Endodermal cell (in vitro differentiated cells): Measurements from ENCODE around the gene CEACAM19. TPM values are rescaled to one million over a fixed set of nuclear protein-coding genes. Genes with fewer than 3 reads are reported as not detected.

Experiments
- DNase-seq: peaks from one replicate; pipeline ENCODE4 v3.0.0-alpha.2; 2017
- H3K27ac ChIP-seq: 2 replicates; pipeline ENCODE4 v1.5.1; 2013; ENCODE audit warnings: mild to moderate bottlenecking, low read depth, low read length, moderate library complexity
- H3K27me3 ChIP-seq: 2 replicates; pipeline ENCODE4 v1.6.1; 2013; ENCODE audit warnings: mild to moderate bottlenecking, low read length, moderate library complexity; ENCODE audit not compliant: insufficient read depth, control insufficient read depth, poor library complexity, severe bottlenecking
- H3K36me3 ChIP-seq: 2 replicates; pipeline ENCODE4 v1.7.0; 2013; ENCODE audit warnings: mild to moderate bottlenecking, low read length, moderate library complexity; ENCODE audit not compliant: control insufficient read depth, insufficient read depth
- H3K4me1 ChIP-seq: one replicate; pipeline ENCODE4 v1.7.0; 2013; ENCODE audit warnings: low read length; ENCODE audit not compliant: control insufficient read depth, insufficient read depth
- H3K4me3 ChIP-seq: 2 replicates; pipeline ENCODE4 v1.5.1; 2013; ENCODE audit warnings: mild to moderate bottlenecking, low read length, moderate library complexity
- H3K9ac ChIP-seq: 2 replicates; pipeline ENCODE4 v1.6.1; 2013; ENCODE audit warnings: mild to moderate bottlenecking, low read length, moderate library complexity; ENCODE audit not compliant: poor library complexity, severe bottlenecking; ENCODE audit errors: extremely low read depth
- H3K9me3 ChIP-seq: 2 replicates; pipeline ENCODE4 v1.6.1; 2013; ENCODE audit warnings: mild to moderate bottlenecking, low read length, moderate library complexity; ENCODE audit not compliant: control insufficient read depth
- H3K27ac Mint-ChIP-seq: 2 replicates; pipeline ENCODE4 v1.8.0; 2020; ENCODE audit warnings: mixed read lengths
- H3K27me3 Mint-ChIP-seq: 2 replicates; pipeline ENCODE4 v1.8.0; 2021; ENCODE audit warnings: mild to moderate bottlenecking, mixed read lengths; ENCODE audit not compliant: insufficient read depth
- H3K36me3 Mint-ChIP-seq: 2 replicates; pipeline ENCODE4 v1.8.0; 2020; ENCODE audit warnings: low read depth, mixed read lengths
- H3K4me1 Mint-ChIP-seq: 2 replicates; pipeline ENCODE4 v1.8.0; 2020; ENCODE audit warnings: mixed read lengths
- H3K4me3 Mint-ChIP-seq: 2 replicates; pipeline ENCODE4 v1.8.0; 2020; ENCODE audit warnings: mild to moderate bottlenecking, moderate library complexity, mixed read lengths
- H3K9me3 Mint-ChIP-seq: 2 replicates; pipeline ENCODE4 v1.8.0; 2020; ENCODE audit warnings: mild to moderate bottlenecking, mixed read lengths
- WGBS, 2 experiments: methylation state at CpG; one replicate each; pipeline versions ENCODE4 v1.1.5 to v1.1.7; 2013; ENCODE audit warnings: missing lambda C conversion rate in 2 of 2, mixed read lengths in 1 of 2; ENCODE audit not compliant: insufficient coverage in 1 of 2, insufficient read length in 1 of 2; 5-methylcytosine and 5-hydroxymethylcytosine counted together
- total RNA-seq, 2 donors: library from RNA; stranded (reverse); fragmentation: NEBNext Ultra II Directional in 1 of 2; extraction: Animal tissue kit (Norgen Biotek cat#: 25700) in 1 of 2; gene quantifications; 2 replicates in 1 of 2; 3 replicates in 1 of 2; pipeline ENCODE4 v1.2.1, GENCODE V29; 2021
- TF ChIP-seq, protein P1 (sequence below): fragments of 200-600 bp; sonication (generic); conservative IDR thresholded peaks from 2 replicates; pipeline ENCODE4 v1.5.0; 2021; ENCODE audit warnings: antibody characterized with exemption, mild to moderate bottlenecking

Gene CEACAM19
- total RNA-seq, 2 donors from 2014 or later = 2.2 to 2.8 TPM

- Mint-ChIP-seq H3K9me3 (no peaks in the 10 kb centered on the region), H3K4me1 (peaks cover 5% of the 10 kb centered on the region), H3K4me3 (no peak overlapping the region), H3K36me3 (peaks cover 60% of the 10 kb centered on the region), H3K27ac (no peak overlapping the region), H3K27me3 (no peaks in the 10 kb centered on the region)
- Histone ChIP-seq H3K27ac (no peak overlapping the region), H3K36me3 (peaks cover 63% of the 10 kb centered on the region), H3K9ac (no peak overlapping the region), H3K27me3 (no peaks in the 10 kb centered on the region), H3K4me1 (no peaks in the 10 kb centered on the region), H3K4me3 (no peak overlapping the region), H3K9me3 (no peaks in the 10 kb centered on the region)
- 91 to 100% methylated on average over 4 to 10 of the region's 11 CpGs for WGBS, 2 experiments
- TF ChIP-seq, protein P1, sequence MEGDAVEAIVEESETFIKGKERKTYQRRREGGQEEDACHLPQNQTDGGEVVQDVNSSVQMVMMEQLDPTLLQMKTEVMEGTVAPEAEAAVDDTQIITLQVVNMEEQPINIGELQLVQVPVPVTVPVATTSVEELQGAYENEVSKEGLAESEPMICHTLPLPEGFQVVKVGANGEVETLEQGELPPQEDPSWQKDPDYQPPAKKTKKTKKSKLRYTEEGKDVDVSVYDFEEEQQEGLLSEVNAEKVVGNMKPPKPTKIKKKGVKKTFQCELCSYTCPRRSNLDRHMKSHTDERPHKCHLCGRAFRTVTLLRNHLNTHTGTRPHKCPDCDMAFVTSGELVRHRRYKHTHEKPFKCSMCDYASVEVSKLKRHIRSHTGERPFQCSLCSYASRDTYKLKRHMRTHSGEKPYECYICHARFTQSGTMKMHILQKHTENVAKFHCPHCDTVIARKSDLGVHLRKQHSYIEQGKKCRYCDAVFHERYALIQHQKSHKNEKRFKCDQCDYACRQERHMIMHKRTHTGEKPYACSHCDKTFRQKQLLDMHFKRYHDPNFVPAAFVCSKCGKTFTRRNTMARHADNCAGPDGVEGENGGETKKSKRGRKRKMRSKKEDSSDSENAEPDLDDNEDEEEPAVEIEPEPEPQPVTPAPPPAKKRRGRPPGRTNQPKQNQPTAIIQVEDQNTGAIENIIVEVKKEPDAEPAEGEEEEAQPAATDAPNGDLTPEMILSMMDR = no peak
- DNase-seq = no peak
Measured at GRCh38 chr19:44661205-44661604, 10.1 kb upstream of the CEACAM19 start.

DNA sequence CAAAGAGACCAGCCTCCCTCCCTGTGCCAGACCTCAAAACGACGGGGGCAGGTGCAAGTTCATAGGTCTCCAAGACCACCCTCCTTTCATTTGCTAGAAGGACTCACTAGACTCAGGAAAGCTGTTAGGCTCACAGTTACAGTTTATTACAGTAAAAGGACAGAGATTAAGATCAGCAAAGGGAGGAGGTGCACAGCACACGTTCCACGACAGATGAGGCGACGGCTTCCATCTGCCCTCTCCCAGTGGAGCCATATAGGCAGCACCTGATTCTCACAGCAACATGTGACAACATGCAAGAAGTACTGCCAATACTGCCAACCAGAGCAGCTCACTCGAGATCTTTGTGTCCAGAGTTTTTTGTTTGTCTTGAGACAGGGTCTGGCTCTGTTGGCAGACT, 9.4 kb upstream of the CEACAM19 start:
- TF ChIP-seq, protein P1 = no peak
- peaks cover 5% of the 10 kb centered on the region for H3K4me1 Mint-ChIP-seq
- no peak overlapping the region for H3K4me3 Mint-ChIP-seq
- no peaks in the 10 kb centered on the region for H3K9me3 Mint-ChIP-seq
- H3K27me3 ChIP-seq = no peaks in the 10 kb centered on the region
- no peak for DNase-seq
- H3K27me3 Mint-ChIP-seq = no peaks in the 10 kb centered on the region
- no peaks in the 10 kb centered on the region for H3K4me1 ChIP-seq
- H3K9me3 ChIP-seq = no peaks in the 10 kb centered on the region
- no peak overlapping the region for H3K27ac ChIP-seq
- peaks cover 55% of the 10 kb centered on the region for H3K36me3 Mint-ChIP-seq
- no peak overlapping the region for H3K9ac ChIP-seq
- no peak overlapping the region for H3K4me3 ChIP-seq
- no peak overlapping the region for H3K27ac Mint-ChIP-seq
- 96% methylated on average over 4 to 7 of the region's 7 CpGs for WGBS, 2 experiments
- peaks cover 59% of the 10 kb centered on the region for H3K36me3 ChIP-seq

DNA sequence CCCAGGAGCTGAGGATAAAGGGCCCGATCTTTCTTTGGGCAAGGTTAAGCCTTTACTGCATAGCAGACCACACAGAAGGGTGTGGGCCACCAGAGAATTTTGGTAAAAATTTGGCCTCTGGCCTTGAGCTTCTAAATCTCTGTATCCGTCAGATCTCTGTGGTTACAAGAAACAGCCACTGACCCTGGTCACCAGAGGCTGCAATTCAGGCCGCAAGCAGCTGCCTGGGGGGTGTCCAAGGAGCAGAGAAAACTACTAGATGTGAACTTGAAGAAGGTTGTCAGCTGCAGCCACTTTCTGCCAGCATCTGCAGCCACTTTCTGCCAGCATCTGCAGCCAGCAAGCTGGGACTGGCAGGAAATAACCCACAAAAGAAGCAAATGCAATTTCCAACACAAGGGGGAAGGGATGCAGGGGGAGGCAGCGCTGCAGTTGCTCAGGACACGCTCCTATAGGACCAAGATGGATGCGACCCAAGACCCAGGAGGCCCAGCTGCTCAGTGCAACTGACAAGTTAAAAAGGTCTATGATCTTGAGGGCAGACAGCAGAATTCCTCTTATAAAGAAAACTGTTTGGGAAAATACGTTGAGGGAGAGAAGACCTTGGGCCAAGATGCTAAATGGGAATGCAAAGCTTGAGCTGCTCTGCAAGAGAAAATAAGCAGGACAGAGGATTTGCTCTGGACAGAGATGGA, 8.4 kb upstream of the CEACAM19 start:
- H3K4me3 Mint-ChIP-seq = no peak overlapping the region
- H3K27me3 Mint-ChIP-seq = no peaks in the 10 kb centered on the region
- 94% methylated on average over 7 of the region's 7 CpGs for WGBS, 2 experiments
- H3K4me3 ChIP-seq = no peak overlapping the region
- H3K4me1 Mint-ChIP-seq = peaks cover 5% of the 10 kb centered on the region
- no peaks in the 10 kb centered on the region for H3K27me3 ChIP-seq
- H3K9me3 Mint-ChIP-seq = no peaks in the 10 kb centered on the region
- peaks cover 53% of the 10 kb centered on the region for H3K36me3 ChIP-seq
- no peaks in the 10 kb centered on the region for H3K9me3 ChIP-seq
- no peak for DNase-seq
- no peak overlapping the region for H3K9ac ChIP-seq
- H3K4me1 ChIP-seq = no peaks in the 10 kb centered on the region
- H3K27ac ChIP-seq = no peak overlapping the region
- H3K36me3 Mint-ChIP-seq = peaks cover 46% of the 10 kb centered on the region
- H3K27ac Mint-ChIP-seq = no peak overlapping the region
- TF ChIP-seq, protein P1 = no peak
